Measurements from ENCODE around the gene TSPAN19.

The TSPAN19 gene

GRCh38 chr12:85004204-85004603 is 31.9 kb downstream of the TSPAN19 start:
- TF ChIP-seq, protein P1, sequence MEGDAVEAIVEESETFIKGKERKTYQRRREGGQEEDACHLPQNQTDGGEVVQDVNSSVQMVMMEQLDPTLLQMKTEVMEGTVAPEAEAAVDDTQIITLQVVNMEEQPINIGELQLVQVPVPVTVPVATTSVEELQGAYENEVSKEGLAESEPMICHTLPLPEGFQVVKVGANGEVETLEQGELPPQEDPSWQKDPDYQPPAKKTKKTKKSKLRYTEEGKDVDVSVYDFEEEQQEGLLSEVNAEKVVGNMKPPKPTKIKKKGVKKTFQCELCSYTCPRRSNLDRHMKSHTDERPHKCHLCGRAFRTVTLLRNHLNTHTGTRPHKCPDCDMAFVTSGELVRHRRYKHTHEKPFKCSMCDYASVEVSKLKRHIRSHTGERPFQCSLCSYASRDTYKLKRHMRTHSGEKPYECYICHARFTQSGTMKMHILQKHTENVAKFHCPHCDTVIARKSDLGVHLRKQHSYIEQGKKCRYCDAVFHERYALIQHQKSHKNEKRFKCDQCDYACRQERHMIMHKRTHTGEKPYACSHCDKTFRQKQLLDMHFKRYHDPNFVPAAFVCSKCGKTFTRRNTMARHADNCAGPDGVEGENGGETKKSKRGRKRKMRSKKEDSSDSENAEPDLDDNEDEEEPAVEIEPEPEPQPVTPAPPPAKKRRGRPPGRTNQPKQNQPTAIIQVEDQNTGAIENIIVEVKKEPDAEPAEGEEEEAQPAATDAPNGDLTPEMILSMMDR (IDR thresholded peaks at IDR 0.05) = no peak
- H3K27ac ChIP-seq = no peak overlapping the region
- DNase-seq (ENCODE audit: low spot score) = no peak
- H3K4me3 ChIP-seq = no peak overlapping the region

GRCh38 chr12:85002778-85003296 is 33.2 kb downstream of the TSPAN19 start:
- DNase-seq (ENCODE audit: low spot score) = no peak
- Histone ChIP-seq H3K4me3 (no peak overlapping the region), H3K27ac (no peak overlapping the region)
- TF ChIP-seq, protein P1 (IDR thresholded peaks at IDR 0.05) = no peak

DNA sequence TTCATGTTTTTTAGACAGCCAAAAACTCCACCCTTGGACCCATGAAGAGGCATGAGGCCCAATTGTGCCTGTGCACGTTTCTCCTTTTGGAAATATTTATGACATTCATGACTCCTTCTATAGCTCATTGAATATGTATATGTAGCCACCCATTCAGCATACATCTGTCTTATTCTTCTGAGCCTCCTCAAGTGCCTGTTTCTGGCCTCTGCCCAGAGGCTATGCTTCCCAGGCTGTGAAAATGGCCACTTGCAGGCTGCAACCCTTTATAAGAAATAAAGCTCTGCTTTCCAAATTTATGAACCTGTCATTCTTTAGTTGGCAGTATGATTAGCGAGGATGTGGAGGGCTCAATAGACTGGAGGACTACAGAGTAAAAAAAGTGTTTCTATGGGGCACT is 35.3 kb downstream of the TSPAN19 start:
- Histone ChIP-seq H3K27ac (no peak overlapping the region), H3K4me3 (no peak overlapping the region)
- DNase-seq (ENCODE audit: low spot score) = no peak
- TF ChIP-seq, protein P1 (IDR thresholded peaks at IDR 0.05) = no peak

- no peak for DNase-seq (ENCODE audit: low spot score)
- Histone ChIP-seq H3K27ac (no peak overlapping the region), H3K4me3 (no peak overlapping the region)
- TF ChIP-seq, protein P1 (IDR thresholded peaks at IDR 0.05) = no peak
Measured at GRCh38 chr12:84998341-84998740, 37.7 kb downstream of the TSPAN19 start.

- no peak for DNase-seq (ENCODE audit: low spot score)
- Histone ChIP-seq H3K27ac (no peak overlapping the region), H3K4me3 (no peak overlapping the region)
- TF ChIP-seq, protein P1 (IDR thresholded peaks at IDR 0.05) = no peak
Measured at GRCh38 chr12:84996759-84997158, 39.3 kb downstream of the TSPAN19 start.

GRCh38 chr12:84995641-84996040 is 40.4 kb downstream of the TSPAN19 start:
- TF ChIP-seq, protein P1 (IDR thresholded peaks at IDR 0.05) = no peak
- Histone ChIP-seq H3K27ac (no peak overlapping the region), H3K4me3 (no peak overlapping the region)
- DNase-seq (ENCODE audit: low spot score) = no peak

DNA sequence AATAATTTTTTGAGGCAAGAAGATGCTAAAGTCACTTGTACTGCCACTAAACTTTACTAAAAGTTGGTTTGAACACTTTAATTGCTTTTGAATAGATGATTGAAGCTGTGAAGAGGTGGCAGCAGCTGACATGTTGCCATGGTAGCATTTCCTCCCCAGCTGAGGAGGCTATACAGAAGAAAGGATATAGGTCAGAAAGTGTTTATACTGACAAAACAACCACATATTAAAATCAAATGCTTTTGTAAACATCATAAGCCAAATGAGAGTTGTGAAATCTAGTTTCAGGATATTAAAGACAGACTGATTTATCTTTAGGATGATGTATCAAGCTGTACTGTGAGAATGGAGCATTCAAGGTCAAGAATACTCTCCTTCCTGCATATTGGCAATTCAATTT is 41.7 kb downstream of the TSPAN19 start:
- H3K4me3 ChIP-seq = no peak overlapping the region
- TF ChIP-seq, protein P1 (IDR thresholded peaks at IDR 0.05) = no peak
- no peak for DNase-seq (ENCODE audit: low spot score)
- no peak overlapping the region for H3K27ac ChIP-seq

Measured in coronary artery (tissue), 2 donors.